Upper lobe of left lung (tissue), 4 donors: ENCODE results near the gene FGFRL1.

Experiments
- CTCF ChIP-seq, 6 experiments: fragments of 450-650 bp in 4 of 6; fragments of 200-600 bp in 2 of 6; sonication (generic) in 2 of 6; IDR thresholded peaks; one replicate each; pipeline ENCODE4 v1.5.1; 2016 to 2019; ENCODE audit warnings: antibody characterized with exemption in 6 of 6
- EP300 ChIP-seq, 4 donors: sonication (generic); formaldehyde crosslinking; IDR thresholded peaks; one replicate each; pipeline ENCODE4 v1.5.1; 2017; ENCODE audit warnings: antibody characterized with exemption in 4 of 4, control low read depth in 2 of 4
- POLR2A ChIP-seq, 4 donors: fragments of 450-650 bp; IDR thresholded peaks; one replicate each; pipeline ENCODE4 v1.5.1; 2016 to 2017; ENCODE audit warnings: antibody characterized with exemption in 4 of 4, mild to moderate bottlenecking in 2 of 4
- POLR2AphosphoS5 ChIP-seq, 2 donors: sonication (generic); formaldehyde crosslinking; IDR thresholded peaks; one replicate each; pipeline ENCODE4 v1.5.1; 2017; ENCODE audit warnings: antibody characterized with exemption in 2 of 2

GRCh38 chr4:1015179-1015578 lies 3.8 kb downstream of the FGFRL1 start:
- no peak for TF ChIP-seq POLR2A (IDR thresholded peaks at IDR 0.05)
- no peak for TF ChIP-seq CTCF (IDR thresholded peaks at IDR 0.05)
- TF ChIP-seq POLR2AphosphoS5 (IDR thresholded peaks at IDR 0.05): no peak
- no peak for TF ChIP-seq EP300 (IDR thresholded peaks at IDR 0.05)
